Mesenchymal stem cell (in vitro differentiated cells and primary cell): ENCODE data around the gene UBE2E2.

Experiments used
- DNase-seq: peaks from one replicate; pipeline ENCODE4 v3.0.0-alpha.2; 2013
- H2AFZ ChIP-seq: one replicate; pipeline ENCODE4 v1.6.1; 2013; ENCODE audit warnings: low read depth, mild to moderate bottlenecking, control low read depth, inconsistent platforms, low read length, moderate library complexity
- H2AK5ac ChIP-seq: 2 replicates; pipeline ENCODE4 v1.6.1; 2013; ENCODE audit warnings: low read length, moderate library complexity, mild to moderate bottlenecking, inconsistent platforms; ENCODE audit not compliant: severe bottlenecking
- H2BK120ac ChIP-seq: one replicate; pipeline ENCODE4 v1.6.1; 2013; ENCODE audit warnings: low read depth, mild to moderate bottlenecking, inconsistent platforms, low read length, moderate library complexity
- H2BK12ac ChIP-seq, 2 experiments: one replicate each; pipeline ENCODE4 v1.6.1; 2013; ENCODE audit warnings: inconsistent platforms in 2 of 2, low read length in 2 of 2, mild to moderate bottlenecking in 2 of 2, moderate library complexity in 2 of 2, control low read depth in 1 of 2
- H2BK15ac ChIP-seq: one replicate; pipeline ENCODE4 v1.6.1; 2013; ENCODE audit warnings: mild to moderate bottlenecking, low read depth, inconsistent platforms; ENCODE audit not compliant: poor library complexity, severe bottlenecking
- H2BK5ac ChIP-seq: 2 replicates; pipeline ENCODE4 v1.6.1; 2013; ENCODE audit warnings: low read depth, mild to moderate bottlenecking, low read length, control low read depth, inconsistent platforms; ENCODE audit not compliant: poor library complexity, severe bottlenecking
- H3K14ac ChIP-seq, 2 experiments: one replicate each; pipeline ENCODE4 v1.6.1; 2013; ENCODE audit warnings: inconsistent platforms in 2 of 2, low read length in 2 of 2, control low read depth in 1 of 2, mild to moderate bottlenecking in 1 of 2, moderate library complexity in 1 of 2
- H3K18ac ChIP-seq, 2 experiments: one replicate each; pipeline ENCODE4 v1.6.1; 2013; ENCODE audit warnings: inconsistent platforms in 2 of 2, low read length in 2 of 2, control low read depth in 1 of 2, low read depth in 1 of 2, mild to moderate bottlenecking in 1 of 2
- H3K23ac ChIP-seq, 2 experiments: one replicate each; pipeline ENCODE4 v1.6.1; 2013; ENCODE audit warnings: inconsistent platforms in 2 of 2, low read length in 2 of 2, mild to moderate bottlenecking in 2 of 2, moderate library complexity in 2 of 2, control low read depth in 1 of 2
- H3K27ac ChIP-seq: 2 replicates; pipeline ENCODE4 v1.5.1; 2013; ENCODE audit warnings: mild to moderate bottlenecking, moderate library complexity, low read length, control low read depth, inconsistent platforms; ENCODE audit not compliant: poor library complexity, severe bottlenecking
- H3K27me3 ChIP-seq, 2 experiments: 2 replicates each; pipeline versions ENCODE4 v1.6.1 to v1.7.0; 2013; ENCODE audit warnings: low read length in 2 of 2, mild to moderate bottlenecking in 2 of 2, moderate library complexity in 2 of 2, control low read depth in 1 of 2, inconsistent platforms in 1 of 2; ENCODE audit not compliant: control insufficient read depth in 1 of 2, insufficient read depth in 1 of 2
- H3K36me3 ChIP-seq, 2 experiments: 2 replicates each; pipeline versions ENCODE4 v1.6.1 to v1.7.0; 2013; ENCODE audit warnings: low read length in 2 of 2, control low read depth in 1 of 2, inconsistent platforms in 1 of 2, low read depth in 1 of 2, mild to moderate bottlenecking in 1 of 2; ENCODE audit not compliant: insufficient read depth in 2 of 2, control insufficient read depth in 1 of 2
- H3K4ac ChIP-seq, 2 experiments: one replicate each; pipeline ENCODE4 v1.6.1; 2013; ENCODE audit warnings: inconsistent platforms in 2 of 2, low read length in 2 of 2, mild to moderate bottlenecking in 2 of 2, moderate library complexity in 2 of 2, control low read depth in 1 of 2, low read depth in 1 of 2
- H3K4me1 ChIP-seq: 2 replicates; pipeline ENCODE4 v1.6.1; 2013; ENCODE audit warnings: low read depth, low read length, control low read depth; ENCODE audit not compliant: control insufficient read depth, insufficient read depth
- H3K4me2 ChIP-seq: 2 replicates; pipeline ENCODE4 v1.6.1; 2013; ENCODE audit warnings: low read length, mild to moderate bottlenecking, inconsistent platforms; ENCODE audit not compliant: poor library complexity, severe bottlenecking
- H3K4me3 ChIP-seq, 2 experiments: 2 replicates each; pipeline versions ENCODE4 v1.5.1 to v1.7.0; 2013; ENCODE audit warnings: low read length in 2 of 2, mild to moderate bottlenecking in 2 of 2, control low read depth in 1 of 2, low read depth in 1 of 2; ENCODE audit not compliant: insufficient read depth in 1 of 2
- H3K79me1 ChIP-seq: replicated peaks from 2 replicates; pipeline ENCODE4 v1.6.1; 2013; ENCODE audit warnings: mild to moderate bottlenecking, control low read depth, low read length, inconsistent platforms; ENCODE audit not compliant: poor library complexity, severe bottlenecking
- H3K9ac ChIP-seq: 2 replicates; pipeline ENCODE4 v1.7.0; 2013; ENCODE audit warnings: mild to moderate bottlenecking, low read length, moderate library complexity
- H3K9me3 ChIP-seq: 2 replicates; pipeline ENCODE4 v1.7.0; 2013; ENCODE audit warnings: mild to moderate bottlenecking, low read length; ENCODE audit not compliant: control insufficient read depth
- H4K8ac ChIP-seq: one replicate; pipeline ENCODE4 v1.6.1; 2013; ENCODE audit warnings: inconsistent platforms, mild to moderate bottlenecking, low read length, moderate library complexity
- H4K91ac ChIP-seq: one replicate; pipeline ENCODE4 v1.6.1; 2013; ENCODE audit warnings: mild to moderate bottlenecking, low read length, inconsistent platforms
- WGBS: methylation state at CpG from one replicate; pipeline ENCODE4 v1.1.7; 2013; ENCODE audit warnings: mixed read lengths; 5-methylcytosine and 5-hydroxymethylcytosine counted together

UBE2E2 gene

GRCh38 chr3:23232016-23232415 is 28.9 kb downstream of the UBE2E2 start:
- no peak overlapping the region for H2BK5ac ChIP-seq
- no peak overlapping the region for H2BK12ac ChIP-seq
- no peak overlapping the region for H4K91ac ChIP-seq
- no peak overlapping the region for H3K18ac ChIP-seq
- no peak overlapping the region for H3K4me2 ChIP-seq
- no peaks in the 10 kb centered on the region for H3K9me3 ChIP-seq
- no peak overlapping the region for H3K4ac ChIP-seq
- H3K4me3 ChIP-seq: no peak overlapping the region
- no peak overlapping the region for H3K23ac ChIP-seq
- no peak for DNase-seq
- no peak overlapping the region for H2BK120ac ChIP-seq
- no peak overlapping the region for H4K8ac ChIP-seq
- H3K27ac ChIP-seq: no peak overlapping the region
- H2BK15ac ChIP-seq: no peak overlapping the region
- WGBS: 86% methylated on average over 1 of the region's 3 CpGs
- H2AFZ ChIP-seq: no peak overlapping the region
- H2AK5ac ChIP-seq: no peak overlapping the region
- no peak overlapping the region for H3K14ac ChIP-seq
- no peaks in the 10 kb centered on the region for H3K4me1 ChIP-seq
- no peaks in the 10 kb centered on the region for H3K27me3 ChIP-seq
- no peaks in the 10 kb centered on the region for H3K36me3 ChIP-seq
- H3K79me1 ChIP-seq: peaks cover 31% of the 10 kb centered on the region
- no peak overlapping the region for H3K9ac ChIP-seq

- Histone ChIP-seq H3K79me1 (peaks cover 28% of the 10 kb centered on the region), H2AK5ac (no peak overlapping the region), H3K27me3 (no peaks in the 10 kb centered on the region), H4K8ac (no peak overlapping the region), H3K4me3 (no peak overlapping the region), H2BK15ac (no peak overlapping the region), H3K27ac (no peak overlapping the region), H3K4me2 (no peak overlapping the region), H2BK12ac (no peak overlapping the region), H3K9ac (no peak overlapping the region), H3K9me3 (no peaks in the 10 kb centered on the region), H2BK120ac (no peak overlapping the region), H2AFZ (no peak overlapping the region), H3K36me3 (no peaks in the 10 kb centered on the region), H3K4me1 (no peaks in the 10 kb centered on the region), H3K4ac (no peak overlapping the region), H3K18ac (no peak overlapping the region), H3K23ac (peak overlapping the region in 1 of 2 experiments; percentile 6), H4K91ac (no peak overlapping the region), H3K14ac (peak overlapping the region in 1 of 2 experiments; percentile 2), H2BK5ac (no peak overlapping the region)
- no peak for DNase-seq
- 94% methylated on average over 1 of the region's 1 CpG for WGBS
Measured at GRCh38 chr3:23232854-23233253, 29.7 kb downstream of the UBE2E2 start.

GRCh38 chr3:23235264-23235663 is 32.1 kb downstream of the UBE2E2 start:
- H3K79me1 ChIP-seq: peaks cover 28% of the 10 kb centered on the region
- no peak overlapping the region for H3K18ac ChIP-seq
- H3K4me1 ChIP-seq: no peaks in the 10 kb centered on the region
- no peak overlapping the region for H3K14ac ChIP-seq
- H3K36me3 ChIP-seq: no peaks in the 10 kb centered on the region
- H2BK12ac ChIP-seq: no peak overlapping the region
- H3K9ac ChIP-seq: no peak overlapping the region
- H3K27me3 ChIP-seq: no peaks in the 10 kb centered on the region
- H4K8ac ChIP-seq: no peak overlapping the region
- no peak overlapping the region for H3K27ac ChIP-seq
- H3K4ac ChIP-seq: no peak overlapping the region
- no peak overlapping the region for H2AK5ac ChIP-seq
- H3K23ac ChIP-seq: no peak overlapping the region
- no peak overlapping the region for H3K4me3 ChIP-seq
- no peaks in the 10 kb centered on the region for H3K9me3 ChIP-seq
- H2BK15ac ChIP-seq: no peak overlapping the region
- no peak overlapping the region for H3K4me2 ChIP-seq
- H2BK5ac ChIP-seq: no peak overlapping the region
- no peak for DNase-seq
- no peak overlapping the region for H4K91ac ChIP-seq
- WGBS: 96% methylated on average over 1 of the region's 1 CpG
- no peak overlapping the region for H2BK120ac ChIP-seq
- no peak overlapping the region for H2AFZ ChIP-seq

GRCh38 chr3:23236890-23237289 is 33.8 kb downstream of the UBE2E2 start:
- DNase-seq: no peak
- H3K27ac ChIP-seq: no peak overlapping the region
- no peak overlapping the region for H3K18ac ChIP-seq
- no peak overlapping the region for H4K91ac ChIP-seq
- no peak overlapping the region for H3K4me3 ChIP-seq
- no peaks in the 10 kb centered on the region for H3K27me3 ChIP-seq
- no peak overlapping the region for H2BK15ac ChIP-seq
- H3K9ac ChIP-seq: no peak overlapping the region
- H2BK12ac ChIP-seq: no peak overlapping the region
- H2BK5ac ChIP-seq: no peak overlapping the region
- no peak overlapping the region for H2BK120ac ChIP-seq
- H2AFZ ChIP-seq: no peak overlapping the region
- H3K9me3 ChIP-seq: no peaks in the 10 kb centered on the region
- no peak overlapping the region for H3K4me2 ChIP-seq
- no peaks in the 10 kb centered on the region for H3K36me3 ChIP-seq
- H2AK5ac ChIP-seq: no peak overlapping the region
- H3K23ac ChIP-seq: no peak overlapping the region
- H3K14ac ChIP-seq: no peak overlapping the region
- peaks cover 29% of the 10 kb centered on the region for H3K79me1 ChIP-seq
- H4K8ac ChIP-seq: no peak overlapping the region
- no peaks in the 10 kb centered on the region for H3K4me1 ChIP-seq
- no peak overlapping the region for H3K4ac ChIP-seq
- WGBS: 91% methylated on average over 4 of the region's 6 CpGs
